ENCODE data around the gene TMEM234.

Gene TMEM234

DNA sequence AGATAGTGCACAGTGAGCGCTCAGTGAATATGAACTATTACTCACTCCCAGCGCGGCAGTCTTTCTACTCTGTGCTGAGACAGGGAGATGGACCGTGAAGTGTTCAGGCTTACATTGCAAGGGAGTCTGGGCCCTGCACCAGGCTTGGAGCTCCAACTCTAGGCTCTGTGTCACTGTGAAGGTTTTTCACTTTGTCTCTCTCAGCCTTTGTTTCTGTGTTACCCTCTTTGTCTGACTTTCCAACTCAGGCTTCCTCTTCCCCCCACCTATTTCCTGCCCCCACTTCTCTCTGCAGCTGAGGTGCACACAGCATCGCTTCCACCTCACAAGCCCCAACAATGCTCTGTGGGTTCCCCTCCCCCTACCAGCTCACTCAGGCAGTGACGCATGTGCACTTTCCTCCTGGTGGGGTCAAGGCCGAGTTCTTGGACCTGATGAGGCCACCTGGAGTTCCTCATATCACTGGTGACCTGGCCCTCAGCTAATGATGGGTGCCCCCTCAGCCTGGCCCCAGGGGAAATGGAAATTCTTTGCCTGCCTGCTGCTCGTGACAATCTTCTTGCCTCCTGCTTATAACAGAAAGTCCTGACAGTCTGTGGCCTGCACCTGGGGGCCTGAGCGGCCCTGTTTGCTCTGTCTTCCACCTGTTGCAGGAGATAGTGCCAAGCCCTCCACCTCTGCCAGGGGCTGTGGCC lies 27.8 kb upstream of the TMEM234 start:
- no CpG with 5 or more reads among the region's 9 CpGs for WGBS (ENCODE audit: extremely low coverage, insufficient coverage, low lambda C conversion rate)
- H3K18ac ChIP-seq (ENCODE audit: low read length): no peak overlapping the region
- H2BK15ac ChIP-seq (replicated peaks; ENCODE audit: low read depth): no peak overlapping the region
- peaks cover 1% of the 10 kb centered on the region for H3K4me1 ChIP-seq (ENCODE audit: control insufficient read depth, low read depth, low read length)
- H3K79me2 ChIP-seq (ENCODE audit: control insufficient read depth, insufficient read depth, low read length): no peaks in the 10 kb centered on the region
- no peaks in the 10 kb centered on the region for H3K27me3 ChIP-seq (ENCODE audit: insufficient read depth, low read length, poor library complexity)
- H2BK5ac ChIP-seq (ENCODE audit: low read length): no peak overlapping the region
- no peak overlapping the region for H3K23ac ChIP-seq (ENCODE audit: low read length)
- no peak overlapping the region for H2AK5ac ChIP-seq (ENCODE audit: low read length)
- H3K4me2 ChIP-seq (ENCODE audit: low read length): no peak overlapping the region
- no peaks in the 10 kb centered on the region for H3K36me3 ChIP-seq (ENCODE audit: control insufficient read depth, insufficient read depth, low read length)
- H2BK120ac ChIP-seq (ENCODE audit: low read depth, low read length): no peak overlapping the region
- H3K9ac ChIP-seq (ENCODE audit: low read length): no peak overlapping the region
- H4K8ac ChIP-seq (ENCODE audit: low read depth, low read length): no peak overlapping the region
- H3K79me1 ChIP-seq (ENCODE audit: low read length): no peaks in the 10 kb centered on the region
- H3K27ac ChIP-seq (ENCODE audit: low read depth, low read length): no peak overlapping the region
- no peak overlapping the region for H3K4me3 ChIP-seq (ENCODE audit: low read length)
- peak overlapping the region; percentile 28 for H3K56ac ChIP-seq (ENCODE audit: low read length)
- H3K4ac ChIP-seq (ENCODE audit: low read depth, low read length): no peak overlapping the region
- DNase-seq: no peak
- H4K5ac ChIP-seq (ENCODE audit: low read length): no peak overlapping the region

DNA sequence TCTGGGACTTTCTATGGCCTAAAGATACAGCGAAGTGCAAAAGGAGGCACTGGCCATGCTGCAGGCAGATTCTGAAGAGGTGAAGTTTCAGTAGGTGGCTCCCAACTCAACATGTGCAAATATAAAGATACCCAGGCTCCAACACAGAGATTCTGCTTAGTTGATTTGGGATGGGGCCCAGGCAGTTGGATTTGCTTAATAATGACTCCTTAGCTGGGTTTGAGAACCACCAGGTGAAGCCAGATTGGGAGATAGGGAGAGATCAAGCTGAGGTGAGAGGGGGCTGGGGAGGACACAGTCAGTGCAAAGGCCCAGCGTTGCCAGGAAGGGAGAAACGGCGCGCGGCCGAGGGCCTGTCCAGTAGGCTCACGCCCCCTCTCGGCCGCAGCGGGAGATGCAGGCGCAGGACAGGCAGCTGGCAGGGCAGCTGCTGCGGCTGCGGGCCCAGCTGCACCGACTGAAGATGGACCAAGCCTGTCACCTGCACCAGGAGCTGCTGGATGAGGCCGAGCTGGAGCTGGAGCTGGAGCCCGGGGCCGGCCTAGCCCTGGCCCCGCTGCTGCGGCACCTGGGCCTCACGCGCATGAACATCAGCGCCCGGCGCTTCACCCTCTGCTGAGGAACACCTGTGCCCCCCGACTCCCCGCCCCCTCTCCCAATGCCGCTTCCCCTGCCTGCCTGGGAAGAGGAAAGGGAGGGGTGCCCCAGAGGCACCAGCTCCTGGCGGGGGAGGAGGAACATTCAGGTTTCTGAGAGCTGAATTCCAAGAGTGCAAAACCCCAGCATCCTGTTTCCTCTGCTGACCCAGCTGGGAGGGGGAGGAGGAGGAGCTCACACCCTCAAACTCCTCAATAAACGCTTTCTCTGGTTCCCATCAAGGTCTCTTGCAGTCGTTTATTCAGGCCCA lies 26.1 kb upstream of the TMEM234 start:
- Histone ChIP-seq H3K4ac (ENCODE audit: low read depth, low read length) (no peak overlapping the region), H3K56ac (ENCODE audit: low read length) (peak overlapping the region; percentile 25), H3K79me2 (ENCODE audit: control insufficient read depth, insufficient read depth, low read length) (no peaks in the 10 kb centered on the region), H3K9ac (ENCODE audit: low read length) (no peak overlapping the region), H4K5ac (ENCODE audit: low read length) (no peak overlapping the region), H2AK5ac (ENCODE audit: low read length) (no peak overlapping the region), H2BK5ac (ENCODE audit: low read length) (no peak overlapping the region), H2BK15ac (replicated peaks; ENCODE audit: low read depth) (no peak overlapping the region), H3K36me3 (ENCODE audit: control insufficient read depth, insufficient read depth, low read length) (no peaks in the 10 kb centered on the region), H4K8ac (ENCODE audit: low read depth, low read length) (no peak overlapping the region), H3K4me2 (ENCODE audit: low read length) (peak overlapping the region; percentile 46), H3K23ac (ENCODE audit: low read length) (no peak overlapping the region), H3K18ac (ENCODE audit: low read length) (no peak overlapping the region), H3K79me1 (ENCODE audit: low read length) (no peaks in the 10 kb centered on the region), H3K4me1 (ENCODE audit: control insufficient read depth, low read depth, low read length) (peaks cover 1% of the 10 kb centered on the region), H3K4me3 (ENCODE audit: low read length) (no peak overlapping the region), H2BK120ac (ENCODE audit: low read depth, low read length) (no peak overlapping the region), H3K27me3 (ENCODE audit: insufficient read depth, low read length, poor library complexity) (no peaks in the 10 kb centered on the region), H3K27ac (ENCODE audit: low read depth, low read length) (no peak overlapping the region)
- WGBS (ENCODE audit: extremely low coverage, insufficient coverage, low lambda C conversion rate): no CpG with 5 or more reads among the region's 31 CpGs
- DNase-seq: peak; percentile 91

DNA sequence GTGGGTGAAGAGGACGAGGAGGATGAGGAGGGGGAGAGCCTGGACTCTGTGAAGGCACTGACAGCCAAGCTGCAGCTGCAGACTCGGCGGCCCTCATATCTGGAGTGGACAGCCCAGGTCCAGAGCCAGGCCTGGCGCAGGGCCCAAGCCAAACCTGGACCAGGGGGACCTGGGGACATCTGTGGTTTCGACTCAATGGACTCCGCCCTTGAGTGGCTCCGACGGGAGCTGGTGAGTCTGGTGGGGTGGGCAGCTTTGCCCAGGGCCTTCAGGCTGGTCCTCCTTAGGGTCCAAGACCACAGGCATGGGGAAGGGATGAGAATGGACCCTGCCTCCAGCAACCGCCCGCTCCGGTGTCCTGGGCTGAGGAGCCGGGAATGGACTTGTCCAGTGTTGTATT lies 25.3 kb upstream of the TMEM234 start:
- no peak overlapping the region for H3K56ac ChIP-seq (ENCODE audit: low read length)

DNA sequence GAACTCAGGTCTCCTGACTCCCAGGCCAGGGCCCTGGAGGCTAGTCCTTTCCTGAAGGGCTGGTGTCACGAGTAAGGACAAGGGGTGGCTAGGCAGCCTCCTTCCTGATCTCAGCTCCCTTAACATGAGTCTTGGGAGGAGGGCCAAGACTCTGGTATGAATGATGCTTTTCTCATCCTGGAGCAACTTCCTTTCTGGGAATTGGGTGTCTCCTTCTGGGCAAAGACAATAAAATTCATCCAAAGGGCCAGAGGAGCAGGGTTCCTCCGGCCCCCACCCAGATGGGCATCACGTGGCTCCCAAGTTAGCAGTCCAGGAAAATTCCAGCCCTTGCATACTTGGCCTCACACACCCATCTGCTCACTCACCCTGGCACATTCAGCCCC lies 24.7 kb upstream of the TMEM234 start, which contains the start of gene FAM167B:
Gene FAM167B (plus strand): TSS at position 335 of the 386 bp plus-strand sequence. CDS start 200 bp downstream, outside the sequence.
- Histone ChIP-seq H2BK15ac (replicated peaks; ENCODE audit: low read depth) (no peak within 1 kb of the TSS), H3K4ac (ENCODE audit: low read depth, low read length) (no peak within 1 kb of the TSS), H4K5ac (ENCODE audit: low read length) (no peak within 1 kb of the TSS), H4K8ac (ENCODE audit: low read depth, low read length) (no peak within 1 kb of the TSS), H3K4me3 (ENCODE audit: low read length) (no peak within 1 kb of the TSS), H3K18ac (ENCODE audit: low read length) (no peak within 1 kb of the TSS), H3K4me1 (ENCODE audit: control insufficient read depth, low read depth, low read length) (peaks cover 1% of the 10 kb centered on the region), H2BK120ac (ENCODE audit: low read depth, low read length) (no peak within 1 kb of the TSS), H2AK5ac (ENCODE audit: low read length) (no peak within 1 kb of the TSS), H3K79me1 (ENCODE audit: low read length) (no peaks in the 10 kb centered on the region), H3K9ac (ENCODE audit: low read length) (no peak within 1 kb of the TSS), H2BK5ac (ENCODE audit: low read length) (no peak within 1 kb of the TSS), H3K56ac (ENCODE audit: low read length) (no peak within 1 kb of the TSS), H3K27me3 (ENCODE audit: insufficient read depth, low read length, poor library complexity) (no peaks in the 10 kb centered on the region), H3K27ac (ENCODE audit: low read depth, low read length) (no peak within 1 kb of the TSS), H3K36me3 (ENCODE audit: control insufficient read depth, insufficient read depth, low read length) (no peaks in the 10 kb centered on the region), H3K4me2 (ENCODE audit: low read length) (no peak within 1 kb of the TSS), H3K79me2 (ENCODE audit: control insufficient read depth, insufficient read depth, low read length) (no peaks in the 10 kb centered on the region), H3K23ac (ENCODE audit: low read length) (no peak within 1 kb of the TSS)
- WGBS (ENCODE audit: extremely low coverage, insufficient coverage, low lambda C conversion rate): no CpG with 5 or more reads among the region's 3 CpGs
- DNase-seq: no peak

More for the DNA sequence above, 25.3 kb upstream of the TMEM234 start:
- H2AK5ac ChIP-seq (ENCODE audit: low read length): no peak overlapping the region
- H3K4me3 ChIP-seq (ENCODE audit: low read length): no peak overlapping the region
- no peak overlapping the region for H3K4me2 ChIP-seq (ENCODE audit: low read length)
- no peak overlapping the region for H4K5ac ChIP-seq (ENCODE audit: low read length)
- H2BK5ac ChIP-seq (ENCODE audit: low read length): no peak overlapping the region
- H3K27me3 ChIP-seq (ENCODE audit: insufficient read depth, low read length, poor library complexity): no peaks in the 10 kb centered on the region
- H3K23ac ChIP-seq (ENCODE audit: low read length): no peak overlapping the region
- no peak overlapping the region for H3K27ac ChIP-seq (ENCODE audit: low read depth, low read length)
- H4K8ac ChIP-seq (ENCODE audit: low read depth, low read length): no peak overlapping the region
- H3K79me1 ChIP-seq (ENCODE audit: low read length): no peaks in the 10 kb centered on the region
- H2BK120ac ChIP-seq (ENCODE audit: low read depth, low read length): no peak overlapping the region
- H3K18ac ChIP-seq (ENCODE audit: low read length): no peak overlapping the region
- no CpG with 5 or more reads among the region's 12 CpGs for WGBS (ENCODE audit: extremely low coverage, insufficient coverage, low lambda C conversion rate)
- peaks cover 1% of the 10 kb centered on the region for H3K4me1 ChIP-seq (ENCODE audit: control insufficient read depth, low read depth, low read length)
- H2BK15ac ChIP-seq (replicated peaks; ENCODE audit: low read depth): no peak overlapping the region
- no peak overlapping the region for H3K9ac ChIP-seq (ENCODE audit: low read length)
- no peak overlapping the region for H3K4ac ChIP-seq (ENCODE audit: low read depth, low read length)
- DNase-seq: no peak
- H3K36me3 ChIP-seq (ENCODE audit: control insufficient read depth, insufficient read depth, low read length): no peaks in the 10 kb centered on the region
- no peaks in the 10 kb centered on the region for H3K79me2 ChIP-seq (ENCODE audit: control insufficient read depth, insufficient read depth, low read length)

DNA sequence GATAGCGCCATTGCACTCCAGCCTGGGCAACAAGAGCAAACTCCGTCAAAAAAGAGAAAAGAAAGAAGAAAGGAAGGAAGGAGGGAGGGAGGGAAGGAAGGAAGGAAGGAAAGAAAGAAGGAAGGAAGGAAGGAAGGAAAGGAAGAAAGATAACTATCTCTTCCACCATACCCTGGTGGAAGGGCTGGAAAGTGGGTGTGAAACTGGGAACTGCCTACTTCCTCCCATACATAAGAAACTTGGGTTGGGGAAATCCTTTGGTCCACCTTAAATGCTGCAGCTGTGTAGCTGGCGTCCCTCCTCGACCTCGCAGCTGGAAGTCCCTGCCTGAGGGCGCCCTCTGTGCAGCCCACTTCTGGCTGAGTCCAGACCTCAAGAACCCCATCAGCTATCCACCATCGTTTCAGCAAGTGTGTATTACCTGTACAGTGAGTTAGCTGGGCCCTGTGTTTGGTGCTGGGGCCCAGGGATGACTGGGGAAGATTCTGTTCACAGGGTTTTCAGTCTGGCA lies 20.2 kb upstream of the TMEM234 start:
- H3K79me1 ChIP-seq (ENCODE audit: low read length): no peaks in the 10 kb centered on the region
- DNase-seq: no peak
- H2AK5ac ChIP-seq (ENCODE audit: low read length): no peak overlapping the region
- no peak overlapping the region for H2BK120ac ChIP-seq (ENCODE audit: low read depth, low read length)
- no peaks in the 10 kb centered on the region for H3K27me3 ChIP-seq (ENCODE audit: insufficient read depth, low read length, poor library complexity)
- no peak overlapping the region for H3K4me3 ChIP-seq (ENCODE audit: low read length)
- H3K4me1 ChIP-seq (ENCODE audit: control insufficient read depth, low read depth, low read length): no peaks in the 10 kb centered on the region
- H3K27ac ChIP-seq (ENCODE audit: low read depth, low read length): no peak overlapping the region
- H4K5ac ChIP-seq (ENCODE audit: low read length): no peak overlapping the region
- H3K23ac ChIP-seq (ENCODE audit: low read length): no peak overlapping the region
- no peaks in the 10 kb centered on the region for H3K36me3 ChIP-seq (ENCODE audit: control insufficient read depth, insufficient read depth, low read length)
- H3K4ac ChIP-seq (ENCODE audit: low read depth, low read length): no peak overlapping the region
- no CpG with 5 or more reads among the region's 7 CpGs for WGBS (ENCODE audit: extremely low coverage, insufficient coverage, low lambda C conversion rate)
- no peak overlapping the region for H3K18ac ChIP-seq (ENCODE audit: low read length)
- no peak overlapping the region for H2BK15ac ChIP-seq (replicated peaks; ENCODE audit: low read depth)
- H4K8ac ChIP-seq (ENCODE audit: low read depth, low read length): no peak overlapping the region
- no peak overlapping the region for H3K4me2 ChIP-seq (ENCODE audit: low read length)
- H3K56ac ChIP-seq (ENCODE audit: low read length): peak overlapping the region; percentile 25
- no peak overlapping the region for H3K9ac ChIP-seq (ENCODE audit: low read length)
- no peak overlapping the region for H2BK5ac ChIP-seq (ENCODE audit: low read length)
- H3K79me2 ChIP-seq (ENCODE audit: control insufficient read depth, insufficient read depth, low read length): no peaks in the 10 kb centered on the region

All from mesendoderm (in vitro differentiated cells).